OCI-LY1 (cell line): Measurements from ENCODE around the gene HNF1A.

Experiments
- H2AFZ ChIP-seq: fragments of 200-600 bp; sonication (generic), shearing (Covaris generic); 2 replicates; pipeline ENCODE4 v1.6.0; 2014; ENCODE audit warnings: antibody characterized with exemption, mild to moderate bottlenecking, low read length
- H3F3A ChIP-seq: fragments of 200-600 bp; sonication (generic), shearing (Covaris generic); 2 replicates; pipeline ENCODE4 v1.6.0; 2014; ENCODE audit warnings: mild to moderate bottlenecking, antibody characterized with exemption, low read length, moderate library complexity; ENCODE audit not compliant: insufficient read depth
- H3K27ac ChIP-seq: fragments of 200-600 bp; sonication (generic); 2 replicates; pipeline ENCODE4 v1.5.1; 2014; ENCODE audit warnings: low read length, mixed run types, mild to moderate bottlenecking, low read depth; ENCODE audit not compliant: poor library complexity, severe bottlenecking
- H3K27me3 ChIP-seq: fragments of 200-600 bp; sonication (generic); 2 replicates; pipeline ENCODE4 v1.6.0; 2014; ENCODE audit warnings: antibody characterized with exemption, mild to moderate bottlenecking, low read length, moderate library complexity; ENCODE audit not compliant: insufficient read depth
- H3K36me3 ChIP-seq: fragments of 200-600 bp; sonication (generic); 2 replicates; pipeline ENCODE4 v1.6.1; 2014; ENCODE audit warnings: mild to moderate bottlenecking, antibody characterized with exemption, low read length, moderate library complexity, mixed read lengths; ENCODE audit not compliant: insufficient read depth
- H3K4me1 ChIP-seq: fragments of 200-600 bp; sonication (generic); 2 replicates; pipeline ENCODE4 v1.5.1; 2014; ENCODE audit warnings: mild to moderate bottlenecking, low read length, moderate library complexity; ENCODE audit not compliant: insufficient read depth, severe bottlenecking
- H3K4me2 ChIP-seq: fragments of 200-600 bp; sonication (generic), shearing (Covaris generic); 2 replicates; pipeline ENCODE4 v1.6.1; 2014; ENCODE audit warnings: low read length
- H3K4me3 ChIP-seq: fragments of 200-600 bp; sonication (generic); 2 replicates; pipeline ENCODE4 v1.5.1; 2014; ENCODE audit warnings: low read length, low read depth, mild to moderate bottlenecking, mixed read lengths; ENCODE audit not compliant: poor library complexity, severe bottlenecking
- H3K79me2 ChIP-seq: fragments of 200-600 bp; shearing (Covaris generic); 2 replicates; pipeline ENCODE4 v1.6.1; 2016; ENCODE audit warnings: mixed run types, low read length, mixed read lengths; ENCODE audit not compliant: insufficient read depth
- H3K9ac ChIP-seq: fragments of 200-600 bp; sonication (generic), shearing (Covaris generic); 2 replicates; pipeline ENCODE4 v1.6.1; 2014; ENCODE audit warnings: mild to moderate bottlenecking, low read length, mixed read lengths
- H3K9me2 ChIP-seq: fragments of 200-600 bp; sonication (generic), shearing (Covaris generic); 2 replicates; pipeline ENCODE4 v1.6.1; 2014; ENCODE audit warnings: low read depth, mild to moderate bottlenecking, low read length, mixed read lengths
- H3K9me3 ChIP-seq: fragments of 200-600 bp; shearing (Covaris generic); 2 replicates; pipeline ENCODE4 v1.6.1; 2014; ENCODE audit warnings: low read length, mixed read lengths
- H4K20me1 ChIP-seq: fragments of 200-600 bp; sonication (generic), shearing (Covaris generic); 2 replicates; pipeline ENCODE4 v1.6.0; 2016; ENCODE audit warnings: mild to moderate bottlenecking, low read length; ENCODE audit not compliant: insufficient read depth
- EZH2 ChIP-seq: fragments of 200-600 bp; sonication (generic), shearing (Covaris generic); IDR thresholded peaks from 2 replicates; pipeline ENCODE4 v1.8.0; 2017; ENCODE audit warnings: borderline replicate concordance, mixed run types, mild to moderate bottlenecking, antibody characterized with exemption, low read length, moderate library complexity, mixed read lengths
- TF ChIP-seq, protein P1 (sequence below): fragments of 200-600 bp; sonication (generic), shearing (Covaris generic); IDR thresholded peaks from 2 replicates; pipeline ENCODE4 v1.5.1; 2017; ENCODE audit warnings: mild to moderate bottlenecking, antibody characterized with exemption, low read length, moderate library complexity, mixed read lengths

HNF1A gene

DNA sequence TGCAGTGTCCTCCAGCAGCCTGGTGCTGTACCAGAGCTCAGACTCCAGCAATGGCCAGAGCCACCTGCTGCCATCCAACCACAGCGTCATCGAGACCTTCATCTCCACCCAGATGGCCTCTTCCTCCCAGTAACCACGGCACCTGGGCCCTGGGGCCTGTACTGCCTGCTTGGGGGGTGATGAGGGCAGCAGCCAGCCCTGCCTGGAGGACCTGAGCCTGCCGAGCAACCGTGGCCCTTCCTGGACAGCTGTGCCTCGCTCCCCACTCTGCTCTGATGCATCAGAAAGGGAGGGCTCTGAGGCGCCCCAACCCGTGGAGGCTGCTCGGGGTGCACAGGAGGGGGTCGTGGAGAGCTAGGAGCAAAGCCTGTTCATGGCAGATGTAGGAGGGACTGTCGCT lies 22.7 kb downstream of the HNF1A start:
- H3K4me3 ChIP-seq, result no peak overlapping the region
- H3K9me3 ChIP-seq, result no peaks in the 10 kb centered on the region
- no peak overlapping the region for H3K27ac ChIP-seq
- no peak overlapping the region for H2AFZ ChIP-seq
- H4K20me1 ChIP-seq, result no peaks in the 10 kb centered on the region
- no peaks in the 10 kb centered on the region for H3K4me1 ChIP-seq
- H3K79me2 ChIP-seq, result no peaks in the 10 kb centered on the region
- no peak overlapping the region for H3K9ac ChIP-seq
- no peaks in the 10 kb centered on the region for H3K9me2 ChIP-seq
- H3K27me3 ChIP-seq, result no peaks in the 10 kb centered on the region
- H3K4me2 ChIP-seq, result no peak overlapping the region
- no peaks in the 10 kb centered on the region for H3F3A ChIP-seq
- no peak for TF ChIP-seq EZH2
- TF ChIP-seq, protein P1, sequence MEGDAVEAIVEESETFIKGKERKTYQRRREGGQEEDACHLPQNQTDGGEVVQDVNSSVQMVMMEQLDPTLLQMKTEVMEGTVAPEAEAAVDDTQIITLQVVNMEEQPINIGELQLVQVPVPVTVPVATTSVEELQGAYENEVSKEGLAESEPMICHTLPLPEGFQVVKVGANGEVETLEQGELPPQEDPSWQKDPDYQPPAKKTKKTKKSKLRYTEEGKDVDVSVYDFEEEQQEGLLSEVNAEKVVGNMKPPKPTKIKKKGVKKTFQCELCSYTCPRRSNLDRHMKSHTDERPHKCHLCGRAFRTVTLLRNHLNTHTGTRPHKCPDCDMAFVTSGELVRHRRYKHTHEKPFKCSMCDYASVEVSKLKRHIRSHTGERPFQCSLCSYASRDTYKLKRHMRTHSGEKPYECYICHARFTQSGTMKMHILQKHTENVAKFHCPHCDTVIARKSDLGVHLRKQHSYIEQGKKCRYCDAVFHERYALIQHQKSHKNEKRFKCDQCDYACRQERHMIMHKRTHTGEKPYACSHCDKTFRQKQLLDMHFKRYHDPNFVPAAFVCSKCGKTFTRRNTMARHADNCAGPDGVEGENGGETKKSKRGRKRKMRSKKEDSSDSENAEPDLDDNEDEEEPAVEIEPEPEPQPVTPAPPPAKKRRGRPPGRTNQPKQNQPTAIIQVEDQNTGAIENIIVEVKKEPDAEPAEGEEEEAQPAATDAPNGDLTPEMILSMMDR, result no peak
- peaks cover 21% of the 10 kb centered on the region; the same call in 1 of the 2 replicates for H3K36me3 ChIP-seq

DNA sequence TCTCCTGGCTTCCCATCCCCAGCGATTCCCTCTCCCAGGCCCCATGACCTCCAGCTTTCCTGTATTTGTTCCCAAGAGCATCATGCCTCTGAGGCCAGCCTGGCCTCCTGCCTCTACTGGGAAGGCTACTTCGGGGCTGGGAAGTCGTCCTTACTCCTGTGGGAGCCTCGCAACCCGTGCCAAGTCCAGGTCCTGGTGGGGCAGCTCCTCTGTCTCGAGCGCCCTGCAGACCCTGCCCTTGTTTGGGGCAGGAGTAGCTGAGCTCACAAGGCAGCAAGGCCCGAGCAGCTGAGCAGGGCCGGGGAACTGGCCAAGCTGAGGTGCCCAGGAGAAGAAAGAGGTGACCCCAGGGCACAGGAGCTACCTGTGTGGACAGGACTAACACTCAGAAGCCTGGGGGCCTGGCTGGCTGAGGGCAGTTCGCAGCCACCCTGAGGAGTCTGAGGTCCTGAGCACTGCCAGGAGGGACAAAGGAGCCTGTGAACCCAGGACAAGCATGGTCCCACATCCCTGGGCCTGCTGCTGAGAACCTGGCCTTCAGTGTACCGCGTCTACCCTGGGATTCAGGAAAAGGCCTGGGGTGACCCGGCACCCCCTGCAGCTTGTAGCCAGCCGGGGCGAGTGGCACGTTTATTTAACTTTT lies 23.6 kb downstream of the HNF1A start:
- no peak overlapping the region for H3K27ac ChIP-seq
- no peak overlapping the region for H2AFZ ChIP-seq
- no peaks in the 10 kb centered on the region for H3K9me3 ChIP-seq
- no peaks in the 10 kb centered on the region for H3K27me3 ChIP-seq
- no peak overlapping the region for H3K9ac ChIP-seq
- TF ChIP-seq, protein P1, result no peak
- no peak for TF ChIP-seq EZH2
- no peaks in the 10 kb centered on the region for H4K20me1 ChIP-seq
- no peak overlapping the region for H3K4me3 ChIP-seq
- H3K79me2 ChIP-seq, result no peaks in the 10 kb centered on the region
- no peaks in the 10 kb centered on the region for H3K9me2 ChIP-seq
- H3F3A ChIP-seq, result no peaks in the 10 kb centered on the region
- H3K36me3 ChIP-seq, result peaks cover 21% of the 10 kb centered on the region; the same call in 1 of the 2 replicates
- no peaks in the 10 kb centered on the region for H3K4me1 ChIP-seq
- no peak overlapping the region for H3K4me2 ChIP-seq

DNA sequence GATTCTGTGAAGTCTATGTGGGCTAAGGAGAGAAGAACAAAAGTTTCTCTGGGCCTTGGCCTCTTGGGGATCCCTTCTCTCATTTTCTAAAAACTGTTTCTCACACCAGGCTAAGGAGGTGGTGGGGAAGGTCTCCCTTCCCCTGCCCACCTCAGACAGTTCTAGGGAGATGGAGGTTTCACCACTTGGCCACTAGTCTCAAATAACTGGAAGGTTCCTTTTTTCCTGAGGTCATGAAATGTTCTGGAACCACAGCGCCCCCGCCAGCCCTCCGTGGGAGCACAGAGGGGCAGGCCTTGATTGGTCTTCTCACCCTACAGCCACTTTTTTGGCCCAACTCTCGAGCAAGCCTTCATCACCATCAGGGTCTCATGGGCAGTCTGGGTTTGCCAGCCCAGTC lies 25.3 kb downstream of the HNF1A start:
- TF ChIP-seq EZH2, result no peak
- TF ChIP-seq, protein P1, result peak; percentile 26
- Histone ChIP-seq H3K27me3 (no peaks in the 10 kb centered on the region), H2AFZ (no peak overlapping the region), H4K20me1 (no peaks in the 10 kb centered on the region), H3K9me2 (no peaks in the 10 kb centered on the region), H3K4me2 (no peak overlapping the region), H3K4me3 (no peak overlapping the region), H3K4me1 (no peaks in the 10 kb centered on the region), H3K79me2 (no peaks in the 10 kb centered on the region), H3K9ac (no peak overlapping the region), H3F3A (no peaks in the 10 kb centered on the region), H3K36me3 (peaks cover 32% of the 10 kb centered on the region; the same call in 1 of the 2 replicates), H3K9me3 (no peaks in the 10 kb centered on the region), H3K27ac (no peak overlapping the region)
